IgD-negative memory B cell (primary cell): ENCODE results near the gene CELSR1. TPM values are rescaled to one million over a fixed set of nuclear protein-coding genes. Genes with fewer than 3 reads are reported as not detected.
"Not testable (repeated sequence)": the region's sequence is repeated elsewhere in the genome, so short reads cannot be mapped to it uniquely, and the experiment has no call there.

Experiments
- H3K27ac Mint-ChIP-seq, 3 donors: one replicate each; pipeline ENCODE4 v1.8.0; 2020 to 2022; ENCODE audit warnings: mild to moderate bottlenecking in 3 of 3, mixed read lengths in 3 of 3, moderate library complexity in 1 of 3
- H3K27me3 Mint-ChIP-seq: one replicate; pipeline ENCODE4 v1.8.0; 2021; ENCODE audit warnings: mixed read lengths
- H3K36me3 Mint-ChIP-seq: one replicate; pipeline ENCODE4 v1.8.0; 2020; ENCODE audit warnings: mild to moderate bottlenecking, mixed read lengths
- H3K4me1 Mint-ChIP-seq, 3 donors: one replicate each; pipeline ENCODE4 v1.8.0; 2020 to 2022; ENCODE audit warnings: mixed read lengths in 3 of 3, mild to moderate bottlenecking in 1 of 3
- H3K4me3 Mint-ChIP-seq, 4 donors: one replicate each; pipeline ENCODE4 v1.8.0; 2020 to 2022; ENCODE audit warnings: mild to moderate bottlenecking in 4 of 4, mixed read lengths in 4 of 4, moderate library complexity in 3 of 4
- H3K9me3 Mint-ChIP-seq, 3 donors: one replicate each; pipeline ENCODE4 v1.8.0; 2020 to 2021; ENCODE audit warnings: mixed read lengths in 3 of 3, mild to moderate bottlenecking in 1 of 3
- polyA plus RNA-seq: library from polyadenylated mRNA; unstranded; fragments of 300-500 nt; fragmentation: Illumina TruSeq; gene quantifications from one replicate; pipeline ENCODE4 v1.2.3, GENCODE V29; 2021

The CELSR1 gene
- polyA plus RNA-seq, 1 donor from 2014 or later, result 5.2 TPM

DNA sequence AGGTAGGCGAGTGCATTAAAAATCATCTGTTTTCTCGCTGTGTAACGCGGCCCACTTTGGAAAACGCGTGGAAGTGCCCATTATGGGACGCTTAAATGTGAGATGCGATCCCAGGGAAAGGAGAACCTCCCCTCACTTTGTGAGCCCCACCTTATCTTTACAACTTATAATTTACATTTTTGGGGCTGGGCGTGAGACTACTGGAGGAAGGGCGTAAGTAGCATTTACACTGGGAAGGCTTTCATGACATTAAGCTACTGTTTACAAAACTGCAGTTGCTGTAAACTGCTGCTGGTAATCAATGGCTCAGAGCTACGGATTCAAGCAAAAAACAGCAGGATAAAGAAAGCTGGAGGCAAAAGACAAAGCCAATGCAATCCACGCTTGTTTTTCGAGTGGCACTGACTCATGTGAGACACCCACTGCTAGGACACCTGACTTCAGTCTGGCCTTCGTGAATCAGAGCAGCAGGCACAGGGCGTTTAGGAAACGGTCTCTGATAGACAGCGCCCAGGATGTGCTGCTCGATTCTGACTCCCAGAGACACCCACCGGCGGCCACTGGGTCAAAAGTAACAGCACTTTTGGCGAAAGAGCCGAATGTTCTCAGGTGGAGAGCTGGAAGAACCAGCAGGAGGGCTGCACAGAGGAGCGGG, 123.6 kb downstream of the CELSR1 start:
- Mint-ChIP-seq H3K27me3 (no peaks in the 10 kb centered on the region), H3K9me3 (no peaks in the 10 kb centered on the region), H3K27ac (peak overlapping the region in 1 of 3 donors; percentile 60), H3K4me1 (peaks cover 5 to 10% (median 6%) of the 10 kb centered on the region in 3 donors), H3K4me3 (no peak overlapping the region), H3K36me3 (peaks cover 2% of the 10 kb centered on the region)

DNA sequence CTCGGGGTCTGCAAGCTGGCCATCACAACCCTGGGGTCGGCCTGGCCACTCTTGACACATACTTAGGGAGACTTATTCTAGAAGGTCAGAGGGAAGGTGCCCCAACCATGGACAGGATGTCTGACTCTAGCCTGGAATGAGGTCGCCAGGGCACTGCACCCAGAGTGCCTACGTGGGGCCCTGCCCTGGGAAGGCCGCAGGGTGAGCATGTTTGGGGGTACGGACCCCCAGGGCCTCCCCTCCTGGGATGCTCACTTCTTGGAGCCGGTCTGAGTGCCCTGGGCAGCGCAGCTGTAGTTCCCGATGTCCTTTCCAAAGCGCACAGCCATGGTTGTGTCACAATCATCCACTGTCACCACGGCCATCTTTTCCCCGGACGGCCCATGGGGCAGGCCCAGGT, 126.1 kb downstream of the CELSR1 start:
- H3K27ac Mint-ChIP-seq, result peak overlapping the region in 1 of 3 donors; percentile 71
- H3K4me3 Mint-ChIP-seq, result no peak overlapping the region
- peaks cover 5% of the 10 kb centered on the region for H3K36me3 Mint-ChIP-seq
- peaks cover 5 to 9% (median 6%) of the 10 kb centered on the region in 3 donors for H3K4me1 Mint-ChIP-seq
- no peaks in the 10 kb centered on the region for H3K9me3 Mint-ChIP-seq
- peaks cover 1% of the 10 kb centered on the region for H3K27me3 Mint-ChIP-seq

- no peaks in the 10 kb centered on the region for H3K9me3 Mint-ChIP-seq
- H3K4me3 Mint-ChIP-seq, result no peak overlapping the region
- H3K27ac Mint-ChIP-seq, result no peak overlapping the region
- H3K27me3 Mint-ChIP-seq, result peaks cover 1% of the 10 kb centered on the region
- H3K4me1 Mint-ChIP-seq, result peaks cover 5 to 6% (median 5%) of the 10 kb centered on the region in 3 donors
- peaks cover 5% of the 10 kb centered on the region for H3K36me3 Mint-ChIP-seq
These were observed 127.1 kb downstream of the CELSR1 start for GRCh38 chr22:46410291-46410808.

DNA sequence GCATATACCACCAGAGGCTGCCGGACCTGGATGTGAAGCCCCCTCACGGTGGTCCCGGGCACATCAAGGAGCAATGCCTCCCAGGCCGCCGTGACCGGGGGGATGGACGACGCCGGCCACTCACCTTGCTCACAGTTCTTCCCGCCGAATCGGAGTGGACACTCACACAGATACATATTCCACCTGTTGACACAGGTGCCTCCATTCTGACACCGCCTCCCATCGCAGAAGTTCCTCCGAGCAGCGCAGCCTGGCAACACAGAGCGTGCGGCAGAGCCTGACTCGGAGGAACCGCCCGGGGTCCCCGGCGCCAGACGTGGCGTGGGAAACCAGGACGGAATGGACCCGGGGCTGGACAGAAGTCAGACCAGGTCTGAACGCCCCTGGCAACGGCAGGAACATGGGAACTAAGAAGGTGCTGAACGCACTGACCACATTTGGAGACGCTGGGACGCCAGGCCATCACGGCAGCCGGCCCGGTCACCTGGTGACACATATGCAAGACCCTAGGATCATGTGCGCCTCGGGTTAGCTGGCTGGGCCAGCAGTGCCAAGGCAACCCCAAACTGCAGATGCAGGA, 127.7 kb downstream of the CELSR1 start:
- Mint-ChIP-seq H3K27me3 (peaks cover 1% of the 10 kb centered on the region), H3K27ac (no peak overlapping the region), H3K4me1 (peaks cover 2 to 4% (median 3%) of the 10 kb centered on the region in 3 donors), H3K36me3 (peaks cover 5% of the 10 kb centered on the region), H3K9me3 (no peaks in the 10 kb centered on the region), H3K4me3 (no peak overlapping the region)

DNA sequence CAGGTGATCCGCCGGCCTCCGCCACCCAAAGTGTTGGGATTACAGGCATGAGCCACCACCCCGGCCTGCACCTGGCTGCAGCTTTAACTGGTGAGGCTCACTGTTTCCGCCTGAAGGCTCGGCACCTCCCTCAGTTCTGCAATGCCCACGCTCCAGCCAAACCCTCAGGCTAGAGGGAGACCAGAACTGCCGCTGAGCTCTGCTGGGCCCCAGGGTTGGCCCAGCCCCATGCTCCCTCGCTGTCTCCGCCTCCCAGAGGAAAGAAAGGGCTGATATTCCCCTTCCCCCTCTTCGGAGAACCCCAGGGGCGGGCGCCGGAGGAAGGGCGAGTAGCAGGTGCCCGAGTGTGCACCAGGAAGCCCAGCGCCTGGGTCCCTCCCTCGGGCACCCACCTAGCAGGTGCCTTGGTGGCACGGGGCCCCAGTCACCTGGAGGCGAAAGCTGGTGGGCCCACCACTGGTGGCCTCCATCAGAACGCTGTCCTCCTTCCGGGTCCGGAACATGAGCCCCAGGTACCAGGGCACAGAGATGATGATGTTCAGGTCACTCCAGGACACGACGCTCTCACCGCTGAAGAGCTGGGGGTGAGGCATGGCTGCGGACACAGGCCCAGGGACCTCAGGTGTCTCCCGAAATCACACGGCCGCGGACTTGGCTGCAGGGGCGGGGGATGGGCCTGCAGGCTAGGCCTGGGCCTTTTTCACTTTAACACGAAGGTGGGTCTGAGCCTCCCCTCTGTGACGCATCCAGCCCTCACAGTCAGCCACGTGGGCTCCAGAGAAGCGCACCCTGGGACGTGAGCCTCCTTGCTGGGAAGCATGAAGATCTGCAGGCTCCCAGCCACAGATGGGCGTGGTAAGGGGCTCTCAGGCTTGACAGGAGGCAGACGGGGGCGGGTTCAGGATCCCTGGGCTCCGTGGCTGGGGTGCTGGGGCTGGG, 128.6 kb downstream of the CELSR1 start:
- H3K9me3 Mint-ChIP-seq, result no peaks in the 10 kb centered on the region
- H3K4me1 Mint-ChIP-seq, result peaks cover 0 to 3% (median 0%) of the 10 kb centered on the region in 3 donors
- H3K4me3 Mint-ChIP-seq, result no peak overlapping the region
- H3K27me3 Mint-ChIP-seq, result peaks cover 1% of the 10 kb centered on the region
- H3K36me3 Mint-ChIP-seq, result peaks cover 5% of the 10 kb centered on the region
- no peak overlapping the region for H3K27ac Mint-ChIP-seq

- Mint-ChIP-seq H3K4me1 (no peaks in the 10 kb centered on the region), H3K36me3 (peaks cover 7% of the 10 kb centered on the region), H3K27ac (no peak overlapping the region), H3K27me3 (peaks cover 1% of the 10 kb centered on the region), H3K9me3 (no peaks in the 10 kb centered on the region), H3K4me3 (no peak overlapping the region)
These were observed 129.7 kb downstream of the CELSR1 start for GRCh38 chr22:46407748-46408147.

- H3K4me3 Mint-ChIP-seq, result no peak overlapping the region
- H3K27me3 Mint-ChIP-seq, result peaks cover 1% of the 10 kb centered on the region
- H3K4me1 Mint-ChIP-seq, result no peaks in the 10 kb centered on the region
- H3K9me3 Mint-ChIP-seq, result no peaks in the 10 kb centered on the region
- peaks cover 7% of the 10 kb centered on the region for H3K36me3 Mint-ChIP-seq
- no peak overlapping the region for H3K27ac Mint-ChIP-seq
These were observed 130.6 kb downstream of the CELSR1 start for GRCh38 chr22:46406791-46407190.

DNA sequence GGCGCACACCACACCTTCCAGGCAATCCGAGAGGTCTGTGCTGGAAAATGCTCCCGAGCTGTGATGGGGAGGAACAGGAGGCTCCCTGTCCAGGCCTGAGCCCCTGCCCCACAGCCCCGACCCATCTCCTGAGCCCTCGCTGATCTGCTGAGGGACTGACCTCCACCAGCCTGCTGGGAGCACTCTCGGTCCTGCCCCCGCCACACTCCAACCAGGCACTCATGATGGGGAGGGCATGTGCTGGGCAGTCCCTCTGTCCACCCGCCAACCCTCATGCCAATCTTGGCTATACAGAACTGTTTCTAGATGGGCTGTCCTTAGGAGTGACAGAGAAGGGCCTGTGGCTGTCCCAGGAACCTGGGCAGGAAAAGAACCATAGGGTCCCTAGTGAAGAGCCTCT, 131.1 kb downstream of the CELSR1 start:
- H3K4me1 Mint-ChIP-seq, result no peaks in the 10 kb centered on the region
- H3K27me3 Mint-ChIP-seq, result peaks cover 1% of the 10 kb centered on the region
- peak overlapping the region in 1 of 3 donors; percentile 58 for H3K27ac Mint-ChIP-seq
- no peaks in the 10 kb centered on the region for H3K9me3 Mint-ChIP-seq
- H3K36me3 Mint-ChIP-seq, result peaks cover 8% of the 10 kb centered on the region
- no peak overlapping the region for H3K4me3 Mint-ChIP-seq

GRCh38 chr22:46405901-46406300, 131.5 kb downstream of the CELSR1 start:
- Mint-ChIP-seq H3K36me3 (peaks cover 10% of the 10 kb centered on the region), H3K4me3 (no peak overlapping the region), H3K27ac (peak overlapping the region in 1 of 3 donors; percentile 58), H3K27me3 (peaks cover 1% of the 10 kb centered on the region), H3K9me3 (no peaks in the 10 kb centered on the region), H3K4me1 (no peaks in the 10 kb centered on the region)

- not testable (repeated sequence) for H3K27ac Mint-ChIP-seq
These were observed 133.5 kb downstream of the CELSR1 start for GRCh38 chr22:46403880-46404279.

GRCh38 chr22:46402505-46402904, 134.9 kb downstream of the CELSR1 start:
- Mint-ChIP-seq H3K27ac (no peak overlapping the region), H3K9me3 (no peaks in the 10 kb centered on the region), H3K4me1 (no peaks in the 10 kb centered on the region), H3K36me3 (peaks cover 7% of the 10 kb centered on the region), H3K4me3 (no peak overlapping the region), H3K27me3 (peaks cover 1% of the 10 kb centered on the region)

More at GRCh38 chr22:46403880-46404279, 133.5 kb downstream of the CELSR1 start:
- H3K27me3 Mint-ChIP-seq, H3K36me3 Mint-ChIP-seq, H3K4me1 Mint-ChIP-seq, H3K9me3 Mint-ChIP-seq, H3K4me3 Mint-ChIP-seq: not testable (repeated sequence)

- no peaks in the 10 kb centered on the region for H3K27me3 Mint-ChIP-seq
- peaks cover 6% of the 10 kb centered on the region for H3K36me3 Mint-ChIP-seq
- H3K9me3 Mint-ChIP-seq, result no peaks in the 10 kb centered on the region
- H3K27ac Mint-ChIP-seq, result no peak overlapping the region
- H3K4me3 Mint-ChIP-seq, result no peak overlapping the region
- H3K4me1 Mint-ChIP-seq, result no peaks in the 10 kb centered on the region
These were observed 136.1 kb downstream of the CELSR1 start for GRCh38 chr22:46401370-46401769.

GRCh38 chr22:46399251-46400024, 138.0 kb downstream of the CELSR1 start:
- no peak overlapping the region for H3K27ac Mint-ChIP-seq
- peaks cover 6% of the 10 kb centered on the region for H3K36me3 Mint-ChIP-seq
- H3K9me3 Mint-ChIP-seq, result no peaks in the 10 kb centered on the region
- H3K27me3 Mint-ChIP-seq, result no peaks in the 10 kb centered on the region
- no peak overlapping the region for H3K4me3 Mint-ChIP-seq
- H3K4me1 Mint-ChIP-seq, result no peaks in the 10 kb centered on the region

- no peak overlapping the region for H3K4me3 Mint-ChIP-seq
- H3K36me3 Mint-ChIP-seq, result peaks cover 3% of the 10 kb centered on the region
- no peaks in the 10 kb centered on the region for H3K27me3 Mint-ChIP-seq
These were observed 139.5 kb downstream of the CELSR1 start for GRCh38 chr22:46397951-46398350.

More at GRCh38 chr22:46397951-46398350, 139.5 kb downstream of the CELSR1 start:
- no peaks in the 10 kb centered on the region for H3K9me3 Mint-ChIP-seq
- H3K4me1 Mint-ChIP-seq, result no peaks in the 10 kb centered on the region
- H3K27ac Mint-ChIP-seq, result no peak overlapping the region
